Cardiac muscle cell (in vitro differentiated cells and primary cell): ENCODE data around the gene LRFN2. TPM values are rescaled to one million over a fixed set of nuclear protein-coding genes. Genes with fewer than 3 reads are reported as not detected.

Source experiments
- DNase-seq, 2 donors: peaks; one replicate each; pipeline versions ENCODE4 v3.0.0 to v3.0.0-alpha.2; 2010 to 2017; ENCODE audit warnings: low read depth in 1 of 2, low spot score in 1 of 2
- H3K27ac ChIP-seq: fragments of 200-600 bp; sonication (generic); 2 replicates; pipeline ENCODE4 v1.5.1; 2016
- H3K27me3 ChIP-seq: fragments of 200-600 bp; sonication (generic); 2 replicates; pipeline ENCODE4 v1.6.0; 2016; ENCODE audit warnings: control low read depth
- H3K36me3 ChIP-seq: fragments of 200-600 bp; sonication (generic); 2 replicates; pipeline ENCODE4 v1.5.1; 2016; ENCODE audit warnings: control low read depth
- H3K4me1 ChIP-seq: fragments of 200-600 bp; sonication (generic); 2 replicates; pipeline ENCODE4 v1.8.1; 2017; ENCODE audit warnings: low read depth, mild to moderate bottlenecking, mixed run types
- H3K4me3 ChIP-seq: fragments of 200-600 bp; sonication (generic); 2 replicates; pipeline ENCODE4 v1.5.1; 2016; ENCODE audit warnings: mild to moderate bottlenecking
- H3K9me3 ChIP-seq: fragments of 200-600 bp; sonication (generic); 2 replicates; pipeline ENCODE4 v1.5.1; 2017; ENCODE audit warnings: low read depth, mild to moderate bottlenecking, control low read depth
- polyA plus RNA-seq: library from polyadenylated mRNA; unstranded; fragments of >200 nt; fragmentation: Nextera tagmentation; extraction: Ambion mirVana; gene quantifications from 2 replicates; pipeline ENCODE4 v1.2.1, GENCODE V29; 2016
- total RNA-seq: library from RNA; depleted of rRNA; stranded (reverse); fragments of >200 nt; gene quantifications from 2 replicates; pipeline ENCODE4 v1.2.3, GENCODE V29; 2016
- TF ChIP-seq, protein P1 (sequence below): IDR thresholded peaks from 2 replicates; pipeline ENCODE4 v1.5.1; 2012; ENCODE audit warnings: low read depth, mild to moderate bottlenecking, low read length

The LRFN2 gene
- total and polyA plus RNA-seq, 2 experiments from 2014 or later = 0.15 TPM; not detected in 1

- TF ChIP-seq, protein P1, sequence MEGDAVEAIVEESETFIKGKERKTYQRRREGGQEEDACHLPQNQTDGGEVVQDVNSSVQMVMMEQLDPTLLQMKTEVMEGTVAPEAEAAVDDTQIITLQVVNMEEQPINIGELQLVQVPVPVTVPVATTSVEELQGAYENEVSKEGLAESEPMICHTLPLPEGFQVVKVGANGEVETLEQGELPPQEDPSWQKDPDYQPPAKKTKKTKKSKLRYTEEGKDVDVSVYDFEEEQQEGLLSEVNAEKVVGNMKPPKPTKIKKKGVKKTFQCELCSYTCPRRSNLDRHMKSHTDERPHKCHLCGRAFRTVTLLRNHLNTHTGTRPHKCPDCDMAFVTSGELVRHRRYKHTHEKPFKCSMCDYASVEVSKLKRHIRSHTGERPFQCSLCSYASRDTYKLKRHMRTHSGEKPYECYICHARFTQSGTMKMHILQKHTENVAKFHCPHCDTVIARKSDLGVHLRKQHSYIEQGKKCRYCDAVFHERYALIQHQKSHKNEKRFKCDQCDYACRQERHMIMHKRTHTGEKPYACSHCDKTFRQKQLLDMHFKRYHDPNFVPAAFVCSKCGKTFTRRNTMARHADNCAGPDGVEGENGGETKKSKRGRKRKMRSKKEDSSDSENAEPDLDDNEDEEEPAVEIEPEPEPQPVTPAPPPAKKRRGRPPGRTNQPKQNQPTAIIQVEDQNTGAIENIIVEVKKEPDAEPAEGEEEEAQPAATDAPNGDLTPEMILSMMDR = no peak
- H3K27ac ChIP-seq = no peak overlapping the region
- H3K27me3 ChIP-seq = no peaks in the 10 kb centered on the region
- no peaks in the 10 kb centered on the region for H3K36me3 ChIP-seq
- no peak for DNase-seq
- no peaks in the 10 kb centered on the region for H3K4me1 ChIP-seq
- H3K4me3 ChIP-seq = no peak overlapping the region
- H3K9me3 ChIP-seq = no peaks in the 10 kb centered on the region
Observed at GRCh38 chr6:40620574-40621240, 33.5 kb upstream of the LRFN2 start.

- H3K9me3 ChIP-seq = no peaks in the 10 kb centered on the region
- H3K4me3 ChIP-seq = no peak overlapping the region
- H3K4me1 ChIP-seq = no peaks in the 10 kb centered on the region
- peaks cover 17% of the 10 kb centered on the region for H3K27me3 ChIP-seq
- no peaks in the 10 kb centered on the region for H3K36me3 ChIP-seq
- no peak for DNase-seq
- TF ChIP-seq, protein P1 = no peak
- H3K27ac ChIP-seq = no peak overlapping the region
Observed at GRCh38 chr6:40614671-40615070, 27.5 kb upstream of the LRFN2 start.

DNA sequence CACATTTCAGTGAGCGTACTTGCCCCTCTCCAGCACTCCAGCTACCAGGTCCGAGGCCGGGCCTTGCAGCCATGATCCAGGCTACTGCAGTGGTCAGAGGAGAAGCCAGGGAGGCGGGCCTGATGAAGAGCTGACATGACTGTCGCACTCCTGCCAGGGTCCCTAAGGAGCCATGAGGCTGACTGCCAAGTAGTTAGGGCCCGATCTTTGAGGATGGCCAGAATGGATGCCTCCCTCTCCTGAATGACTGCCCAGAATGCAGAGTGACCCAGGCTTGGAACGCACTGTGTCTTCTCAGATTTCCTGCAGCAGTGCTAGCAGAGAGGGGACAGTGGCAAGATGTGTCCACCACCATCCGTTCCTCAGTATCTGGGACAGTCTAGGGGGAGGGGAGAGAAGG, 24.7 kb upstream of the LRFN2 start:
- DNase-seq = no peak
- H3K27me3 ChIP-seq = peaks cover 17% of the 10 kb centered on the region
- H3K4me1 ChIP-seq = peaks cover 7% of the 10 kb centered on the region
- no peaks in the 10 kb centered on the region for H3K9me3 ChIP-seq
- TF ChIP-seq, protein P1 = no peak
- no peak overlapping the region for H3K27ac ChIP-seq
- no peak overlapping the region for H3K4me3 ChIP-seq
- no peaks in the 10 kb centered on the region for H3K36me3 ChIP-seq

DNA sequence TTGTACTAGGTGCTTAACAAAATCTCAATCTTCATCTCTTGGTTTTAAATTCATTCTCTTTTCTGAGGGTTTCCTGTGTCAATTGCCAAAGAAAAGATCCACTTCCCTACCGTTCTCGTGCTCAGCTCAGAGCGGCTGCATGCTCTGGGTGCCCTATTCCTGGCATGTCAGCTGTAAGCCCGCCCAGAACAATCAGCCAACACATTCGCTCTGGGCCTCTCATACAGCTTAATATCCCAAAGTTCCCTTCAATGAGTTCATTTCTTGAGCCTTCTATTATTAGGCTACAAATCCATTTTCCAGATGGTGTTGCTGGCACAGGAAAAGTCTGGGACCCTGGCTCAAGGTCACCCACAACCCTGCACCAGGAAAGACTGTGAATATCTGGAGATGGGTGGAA, 24.3 kb upstream of the LRFN2 start:
- peaks cover 7% of the 10 kb centered on the region for H3K4me1 ChIP-seq
- DNase-seq = no peak
- no peaks in the 10 kb centered on the region for H3K36me3 ChIP-seq
- no peaks in the 10 kb centered on the region for H3K9me3 ChIP-seq
- TF ChIP-seq, protein P1 = no peak
- H3K27ac ChIP-seq = no peak overlapping the region
- H3K27me3 ChIP-seq = peaks cover 17% of the 10 kb centered on the region
- H3K4me3 ChIP-seq = no peak overlapping the region

DNA sequence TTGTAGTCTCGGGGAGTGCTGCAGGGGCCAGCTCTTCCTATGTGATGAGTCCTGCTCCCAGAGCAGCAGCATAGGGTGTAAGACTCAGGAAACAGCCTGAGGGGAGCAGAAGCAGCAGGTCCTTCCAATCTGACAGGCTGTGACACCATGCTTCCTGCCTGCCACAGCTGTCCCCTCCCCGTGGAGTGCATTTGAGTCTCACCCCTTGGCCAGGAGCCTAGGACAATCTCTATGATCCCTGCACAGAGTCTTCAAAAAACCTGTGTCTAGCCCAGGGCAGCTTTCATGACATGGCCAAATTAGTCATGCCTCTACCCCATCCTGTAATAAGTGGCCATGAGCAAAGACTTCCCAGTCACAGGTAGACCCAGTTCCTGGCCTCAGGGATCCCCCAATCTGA, 23.1 kb upstream of the LRFN2 start:
- Histone ChIP-seq H3K36me3 (no peaks in the 10 kb centered on the region), H3K9me3 (no peaks in the 10 kb centered on the region), H3K4me3 (no peak overlapping the region), H3K27me3 (peaks cover 20% of the 10 kb centered on the region), H3K4me1 (peaks cover 7% of the 10 kb centered on the region), H3K27ac (no peak overlapping the region)
- DNase-seq = no peak
- TF ChIP-seq, protein P1 = no peak
